ENCODE results near the gene NHS.

Gene NHS

DNA sequence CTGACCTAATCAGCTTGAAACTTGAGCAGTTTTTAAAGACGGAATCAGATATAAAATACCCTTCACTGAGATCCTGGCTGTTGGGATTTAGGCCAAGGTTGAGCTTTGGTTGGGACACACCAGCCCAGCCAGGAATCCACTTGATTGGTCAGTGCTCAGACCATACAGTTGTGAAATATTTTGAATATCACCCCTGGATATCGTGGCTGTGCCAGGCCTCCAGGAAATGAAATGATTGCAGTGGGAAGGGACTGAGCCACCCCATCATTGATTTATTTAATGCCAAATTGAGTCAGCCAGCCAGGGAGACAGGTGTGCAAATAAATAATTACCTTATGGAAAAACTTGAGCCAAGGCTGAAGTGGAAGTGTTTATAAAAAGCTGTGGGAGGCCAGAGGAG is 233.9 kb downstream of the NHS start:
- peaks cover 6% of the 10 kb centered on the region for H3K4me1 ChIP-seq (ENCODE audit: control insufficient read depth, insufficient read depth, low read depth, low read length)
- no peak overlapping the region for H3K4ac ChIP-seq (ENCODE audit: low read depth in 1 of 2, low read length in 2 of 2)
- no peak overlapping the region for H4K8ac ChIP-seq (ENCODE audit: low read length)
- WGBS: 79% methylated on average over 2 of the region's 2 CpGs
- no peaks in the 10 kb centered on the region for H3K36me3 ChIP-seq (ENCODE audit: control insufficient read depth in 1 of 2, insufficient read depth in 2 of 2, low read depth in 1 of 2, low read length in 2 of 2)
- no peak overlapping the region for H2BK15ac ChIP-seq (ENCODE audit: low read depth, poor library complexity, severe bottlenecking)
- no peak overlapping the region for H3K14ac ChIP-seq (ENCODE audit: low read length in 2 of 2)
- no peak overlapping the region for H3K18ac ChIP-seq (ENCODE audit: low read depth in 1 of 2, low read length in 2 of 2)
- H3K9me3 ChIP-seq (ENCODE audit: control insufficient read depth, low read length): no peaks in the 10 kb centered on the region
- no peak overlapping the region for H3K4me2 ChIP-seq (ENCODE audit: low read length, poor library complexity, severe bottlenecking)
- H3K4me3 ChIP-seq (ENCODE audit: insufficient read depth in 1 of 2, low read depth in 1 of 2, low read length in 2 of 2): no peak overlapping the region
- H3K23ac ChIP-seq (ENCODE audit: low read length in 2 of 2): no peak overlapping the region
- no peak overlapping the region for H2BK5ac ChIP-seq (ENCODE audit: low read depth, low read length, poor library complexity, severe bottlenecking)
- no peak overlapping the region for H2AK5ac ChIP-seq (ENCODE audit: low read length, severe bottlenecking)
- peaks cover 11% of the 10 kb centered on the region for H3K79me1 ChIP-seq (replicated peaks; ENCODE audit: low read length, poor library complexity, severe bottlenecking)
- no peak overlapping the region for H4K91ac ChIP-seq (ENCODE audit: low read length)
- no peak overlapping the region for H3K9ac ChIP-seq (ENCODE audit: low read length)
- H3K27ac ChIP-seq (ENCODE audit: low read length, poor library complexity, severe bottlenecking): no peak overlapping the region
- no peak overlapping the region for H2BK120ac ChIP-seq (ENCODE audit: low read depth, low read length)
- H3K27me3 ChIP-seq (ENCODE audit: control insufficient read depth in 1 of 2, insufficient read depth in 1 of 2, low read length in 2 of 2): no peaks in the 10 kb centered on the region
- H2BK12ac ChIP-seq (ENCODE audit: low read length in 2 of 2): no peak overlapping the region
- no peak for DNase-seq
- H2AFZ ChIP-seq (ENCODE audit: low read depth, low read length): no peak overlapping the region

DNA sequence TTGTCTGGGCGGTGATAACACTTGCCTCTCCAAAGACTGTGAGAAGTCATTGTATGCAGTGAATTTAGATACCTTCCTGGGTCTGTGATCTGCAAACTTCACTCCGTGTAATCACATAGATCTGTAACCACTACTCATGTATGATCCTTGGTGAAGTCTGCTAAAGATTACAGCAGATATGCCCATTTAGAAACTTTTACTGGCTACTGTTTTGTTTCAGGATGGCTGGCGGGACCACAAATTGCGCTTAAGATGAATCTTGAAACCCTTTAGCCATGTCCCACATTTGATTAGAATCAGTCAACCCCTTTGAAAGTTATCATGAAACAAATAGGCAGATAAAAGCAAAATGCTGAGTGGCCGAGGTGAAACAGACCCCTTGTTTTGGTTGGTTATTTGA is 235.8 kb downstream of the NHS start:
- Histone ChIP-seq H3K4me2 (ENCODE audit: low read length, poor library complexity, severe bottlenecking) (no peak overlapping the region), H3K79me1 (replicated peaks; ENCODE audit: low read length, poor library complexity, severe bottlenecking) (peaks cover 10% of the 10 kb centered on the region), H2BK15ac (ENCODE audit: low read depth, poor library complexity, severe bottlenecking) (no peak overlapping the region), H4K8ac (ENCODE audit: low read length) (no peak overlapping the region), H2BK12ac (ENCODE audit: low read length in 2 of 2) (no peak overlapping the region), H3K4me1 (ENCODE audit: control insufficient read depth, insufficient read depth, low read depth, low read length) (peaks cover 5% of the 10 kb centered on the region), H2AK5ac (ENCODE audit: low read length, severe bottlenecking) (no peak overlapping the region), H3K9me3 (ENCODE audit: control insufficient read depth, low read length) (no peaks in the 10 kb centered on the region), H4K91ac (ENCODE audit: low read length) (no peak overlapping the region), H2AFZ (ENCODE audit: low read depth, low read length) (no peak overlapping the region), H3K27ac (ENCODE audit: low read length, poor library complexity, severe bottlenecking) (no peak overlapping the region), H3K14ac (ENCODE audit: low read length in 2 of 2) (no peak overlapping the region), H3K4me3 (ENCODE audit: insufficient read depth in 1 of 2, low read depth in 1 of 2, low read length in 2 of 2) (no peak overlapping the region), H2BK5ac (ENCODE audit: low read depth, low read length, poor library complexity, severe bottlenecking) (no peak overlapping the region), H3K23ac (ENCODE audit: low read length in 2 of 2) (no peak overlapping the region), H3K27me3 (ENCODE audit: control insufficient read depth in 1 of 2, insufficient read depth in 1 of 2, low read length in 2 of 2) (no peaks in the 10 kb centered on the region), H3K18ac (ENCODE audit: low read depth in 1 of 2, low read length in 2 of 2) (no peak overlapping the region), H2BK120ac (ENCODE audit: low read depth, low read length) (no peak overlapping the region), H3K36me3 (ENCODE audit: control insufficient read depth in 1 of 2, insufficient read depth in 2 of 2, low read depth in 1 of 2, low read length in 2 of 2) (no peaks in the 10 kb centered on the region), H3K9ac (ENCODE audit: low read length) (no peak overlapping the region), H3K4ac (ENCODE audit: low read depth in 1 of 2, low read length in 2 of 2) (no peak overlapping the region)
- 80% methylated on average over 1 of the region's 5 CpGs for WGBS
- DNase-seq: no peak

DNA sequence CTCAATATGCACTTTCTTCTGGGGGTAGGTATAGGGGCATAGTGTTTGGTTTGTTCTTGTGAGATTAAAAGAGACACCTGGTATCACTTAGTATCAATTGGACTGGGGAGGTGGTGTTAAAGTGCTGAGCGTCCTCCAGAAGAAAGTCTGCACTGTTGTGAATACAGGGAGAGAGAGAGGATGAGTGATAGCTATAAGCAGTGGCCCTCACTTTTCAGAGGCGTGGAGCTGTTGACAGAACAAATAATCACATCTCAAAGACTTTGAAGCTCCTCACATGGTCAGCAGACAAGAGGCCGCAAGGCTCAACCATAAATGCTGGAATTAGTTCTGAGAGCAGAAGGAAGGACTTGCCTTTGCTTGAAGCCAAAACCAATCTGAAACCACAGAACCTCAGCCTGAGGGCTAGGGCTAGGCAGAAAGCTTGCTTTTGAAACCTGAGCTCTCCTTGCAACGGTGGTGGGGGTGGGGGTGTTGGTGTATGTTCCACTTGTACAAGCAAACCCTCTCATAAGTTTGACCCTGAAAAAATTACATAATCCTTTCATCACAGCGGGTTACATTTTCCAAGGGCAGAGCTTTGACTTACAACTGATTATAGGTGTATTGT is 239.1 kb downstream of the NHS start:
- no peak overlapping the region for H3K4me2 ChIP-seq (ENCODE audit: low read length, poor library complexity, severe bottlenecking)

DNA sequence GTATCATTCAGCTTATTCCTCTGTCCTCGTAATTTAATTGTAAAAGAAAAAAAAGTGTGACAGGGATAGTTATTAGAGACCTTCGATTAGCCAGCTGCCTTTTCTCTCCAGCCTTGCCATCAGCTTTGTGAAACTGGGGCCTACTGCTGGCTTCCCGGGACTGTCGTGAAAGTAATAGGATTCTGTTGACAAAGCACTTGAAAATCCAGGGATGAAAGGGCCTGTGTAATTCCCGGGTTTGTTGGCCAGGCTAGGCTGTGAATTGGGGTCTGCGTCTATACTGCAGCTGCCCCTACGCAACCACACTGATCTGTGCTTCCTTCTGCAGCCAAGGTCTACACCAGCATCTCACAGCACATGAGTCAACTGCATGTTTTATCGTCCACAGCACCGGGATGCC is 241.9 kb downstream of the NHS start:
- Histone ChIP-seq H3K9me3 (ENCODE audit: control insufficient read depth, low read length) (peaks cover 4% of the 10 kb centered on the region), H3K4ac (ENCODE audit: low read depth in 1 of 2, low read length in 2 of 2) (no peak overlapping the region), H3K27me3 (ENCODE audit: control insufficient read depth in 1 of 2, insufficient read depth in 1 of 2, low read length in 2 of 2) (no peaks in the 10 kb centered on the region), H3K23ac (ENCODE audit: low read length in 2 of 2) (no peak overlapping the region), H2BK12ac (ENCODE audit: low read length in 2 of 2) (no peak overlapping the region), H3K4me2 (ENCODE audit: low read length, poor library complexity, severe bottlenecking) (no peak overlapping the region), H2BK5ac (ENCODE audit: low read depth, low read length, poor library complexity, severe bottlenecking) (no peak overlapping the region), H2BK120ac (ENCODE audit: low read depth, low read length) (no peak overlapping the region), H2AFZ (ENCODE audit: low read depth, low read length) (no peak overlapping the region), H3K18ac (ENCODE audit: low read depth in 1 of 2, low read length in 2 of 2) (no peak overlapping the region), H4K91ac (ENCODE audit: low read length) (no peak overlapping the region), H3K4me1 (ENCODE audit: control insufficient read depth, insufficient read depth, low read depth, low read length) (peaks cover 4% of the 10 kb centered on the region), H3K14ac (ENCODE audit: low read length in 2 of 2) (no peak overlapping the region), H4K8ac (ENCODE audit: low read length) (no peak overlapping the region), H2AK5ac (ENCODE audit: low read length, severe bottlenecking) (no peak overlapping the region), H2BK15ac (ENCODE audit: low read depth, poor library complexity, severe bottlenecking) (no peak overlapping the region), H3K36me3 (ENCODE audit: control insufficient read depth in 1 of 2, insufficient read depth in 2 of 2, low read depth in 1 of 2, low read length in 2 of 2) (no peaks in the 10 kb centered on the region), H3K27ac (ENCODE audit: low read length, poor library complexity, severe bottlenecking) (no peak overlapping the region), H3K4me3 (ENCODE audit: insufficient read depth in 1 of 2, low read depth in 1 of 2, low read length in 2 of 2) (no peak overlapping the region), H3K79me1 (replicated peaks; ENCODE audit: low read length, poor library complexity, severe bottlenecking) (peaks cover 11% of the 10 kb centered on the region), H3K9ac (ENCODE audit: low read length) (no peak overlapping the region)
- no peak for DNase-seq
- 66% methylated on average over 6 of the region's 9 CpGs for WGBS

More for the DNA sequence above, 239.1 kb downstream of the NHS start:
- H3K4me3 ChIP-seq (ENCODE audit: insufficient read depth in 1 of 2, low read depth in 1 of 2, low read length in 2 of 2): no peak overlapping the region
- no peak overlapping the region for H2BK12ac ChIP-seq (ENCODE audit: low read length in 2 of 2)
- H2AK5ac ChIP-seq (ENCODE audit: low read length, severe bottlenecking): no peak overlapping the region
- no peak for DNase-seq
- H3K9me3 ChIP-seq (ENCODE audit: control insufficient read depth, low read length): peaks cover 4% of the 10 kb centered on the region
- H3K14ac ChIP-seq (ENCODE audit: low read length in 2 of 2): no peak overlapping the region
- H4K91ac ChIP-seq (ENCODE audit: low read length): no peak overlapping the region
- no peak overlapping the region for H3K18ac ChIP-seq (ENCODE audit: low read depth in 1 of 2, low read length in 2 of 2)
- 100% methylated on average over 1 of the region's 5 CpGs for WGBS
- peaks cover 7% of the 10 kb centered on the region for H3K79me1 ChIP-seq (replicated peaks; ENCODE audit: low read length, poor library complexity, severe bottlenecking)
- H3K4me1 ChIP-seq (ENCODE audit: control insufficient read depth, insufficient read depth, low read depth, low read length): peaks cover 4% of the 10 kb centered on the region
- H2AFZ ChIP-seq (ENCODE audit: low read depth, low read length): no peak overlapping the region
- no peak overlapping the region for H3K23ac ChIP-seq (ENCODE audit: low read length in 2 of 2)
- H2BK15ac ChIP-seq (ENCODE audit: low read depth, poor library complexity, severe bottlenecking): no peak overlapping the region
- H3K9ac ChIP-seq (ENCODE audit: low read length): no peak overlapping the region
- H3K27ac ChIP-seq (ENCODE audit: low read length, poor library complexity, severe bottlenecking): peak overlapping the region; percentile 8
- no peak overlapping the region for H4K8ac ChIP-seq (ENCODE audit: low read length)
- no peaks in the 10 kb centered on the region for H3K27me3 ChIP-seq (ENCODE audit: control insufficient read depth in 1 of 2, insufficient read depth in 1 of 2, low read length in 2 of 2)
- no peak overlapping the region for H2BK5ac ChIP-seq (ENCODE audit: low read depth, low read length, poor library complexity, severe bottlenecking)
- H3K4ac ChIP-seq (ENCODE audit: low read depth in 1 of 2, low read length in 2 of 2): no peak overlapping the region
- no peak overlapping the region for H2BK120ac ChIP-seq (ENCODE audit: low read depth, low read length)
- no peaks in the 10 kb centered on the region for H3K36me3 ChIP-seq (ENCODE audit: control insufficient read depth in 1 of 2, insufficient read depth in 2 of 2, low read depth in 1 of 2, low read length in 2 of 2)

Data from mesenchymal stem cell (in vitro differentiated cells and primary cell).